Liver (tissue), 3 donors: ENCODE data around the gene NUDT13.

ENCODE experiments used
- EGR1 ChIP-seq, 2 donors: IDR thresholded peaks; 2 replicates each; pipeline ENCODE4 v1.6.1; 2016 to 2018; ENCODE audit warnings: antibody characterized with exemption in 2 of 2, low read depth in 2 of 2
- GABPA ChIP-seq, 2 donors: IDR thresholded peaks in 1 of 2; conservative IDR thresholded peaks in 1 of 2; 2 replicates each; pipeline ENCODE4 v1.6.1; 2016; ENCODE audit warnings: antibody characterized with exemption in 2 of 2, mild to moderate bottlenecking in 1 of 2, moderate library complexity in 1 of 2
- HNF4A ChIP-seq, 2 donors: conservative IDR thresholded peaks; 2 replicates each; pipeline ENCODE4 v1.6.1; 2016; ENCODE audit warnings: antibody characterized with exemption in 2 of 2, mild to moderate bottlenecking in 2 of 2
- JUND ChIP-seq, 2 donors: IDR thresholded peaks; 2 replicates each; pipeline ENCODE4 v1.6.1; 2016; ENCODE audit warnings: antibody characterized with exemption in 2 of 2
- RAD21 ChIP-seq, 2 donors: IDR thresholded peaks; 2 replicates each; pipeline ENCODE4 v1.6.1; 2016; ENCODE audit warnings: antibody characterized with exemption in 2 of 2, mild to moderate bottlenecking in 2 of 2
- RXRA ChIP-seq, 2 donors: IDR thresholded peaks; 2 replicates each; pipeline ENCODE4 v1.6.1; 2017 to 2018; ENCODE audit warnings: antibody characterized with exemption in 2 of 2, mild to moderate bottlenecking in 1 of 2
- SP1 ChIP-seq: IDR thresholded peaks from 2 replicates; pipeline ENCODE4 v1.6.1; 2018; ENCODE audit warnings: antibody characterized with exemption, mild to moderate bottlenecking
- TAF1 ChIP-seq: conservative IDR thresholded peaks from 2 replicates; pipeline ENCODE4 v1.6.1; 2016; ENCODE audit warnings: antibody characterized with exemption, mild to moderate bottlenecking
- YY1 ChIP-seq: IDR thresholded peaks from 2 replicates; pipeline ENCODE4 v1.6.1; 2016; ENCODE audit warnings: antibody characterized with exemption, mild to moderate bottlenecking
- TF ChIP-seq, protein P1 (sequence below): IDR thresholded peaks from 2 replicates; pipeline ENCODE4 v1.6.1; 2016; ENCODE audit warnings: antibody characterized with exemption
- TF ChIP-seq, protein P2 (sequence below): fragments of 150-350 bp; IDR thresholded peaks from 2 replicates; pipeline ENCODE4 v1.5.1; 2017; ENCODE audit warnings: improper control_type of control experiment, low read depth, low read length; ENCODE audit not compliant: missing input control
- TF ChIP-seq, protein P3 (sequence below): IDR thresholded peaks from 2 replicates; pipeline ENCODE4 v1.6.1; 2016; ENCODE audit warnings: antibody characterized with exemption
- TF ChIP-seq, protein P4 (sequence below): IDR thresholded peaks from 2 replicates; pipeline ENCODE4 v1.6.1; 2016; ENCODE audit warnings: antibody characterized with exemption
- TF ChIP-seq, protein P5 (sequence below): IDR thresholded peaks from 2 replicates; pipeline ENCODE4 v1.6.1; 2016; ENCODE audit warnings: antibody characterized with exemption, mild to moderate bottlenecking
- donor health status: healthy.
- donor health status: healthy.

DNA sequence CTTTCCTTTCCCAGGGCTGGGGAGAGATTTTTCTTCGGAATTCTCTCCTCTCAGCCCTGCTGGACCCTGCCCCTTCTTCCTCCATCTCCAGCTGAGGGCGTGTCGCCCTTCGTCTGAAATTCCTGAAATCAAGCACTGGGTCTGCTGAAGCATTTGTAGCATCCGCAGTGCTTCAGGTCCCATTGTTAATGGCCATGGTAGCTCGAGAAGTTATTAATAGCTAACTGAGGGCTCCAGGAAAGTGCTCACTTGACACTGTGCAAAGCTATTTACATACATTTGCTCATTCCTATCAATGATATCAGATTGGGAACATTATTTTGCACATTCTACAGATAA is 58.2 kb downstream of the NUDT13 start:
- TF ChIP-seq JUND (IDR thresholded peaks at IDR 0.05) (no peak), GABPA (IDR thresholded peaks at IDR 0.05 in 1 of 2, conservative IDR thresholded peaks at IDR 0.05 in 1 of 2) (no peak), TAF1 (no peak), YY1 (no peak), HNF4A (conservative IDR thresholded peaks at IDR 0.05) (no peak), EGR1 (IDR thresholded peaks at IDR 0.05; ENCODE audit: low read depth in 2 of 2) (no peak), RXRA (IDR thresholded peaks at IDR 0.05) (no peak), SP1 (no peak), RAD21 (IDR thresholded peaks at IDR 0.05) (no peak)
- TF ChIP-seq, protein P1, sequence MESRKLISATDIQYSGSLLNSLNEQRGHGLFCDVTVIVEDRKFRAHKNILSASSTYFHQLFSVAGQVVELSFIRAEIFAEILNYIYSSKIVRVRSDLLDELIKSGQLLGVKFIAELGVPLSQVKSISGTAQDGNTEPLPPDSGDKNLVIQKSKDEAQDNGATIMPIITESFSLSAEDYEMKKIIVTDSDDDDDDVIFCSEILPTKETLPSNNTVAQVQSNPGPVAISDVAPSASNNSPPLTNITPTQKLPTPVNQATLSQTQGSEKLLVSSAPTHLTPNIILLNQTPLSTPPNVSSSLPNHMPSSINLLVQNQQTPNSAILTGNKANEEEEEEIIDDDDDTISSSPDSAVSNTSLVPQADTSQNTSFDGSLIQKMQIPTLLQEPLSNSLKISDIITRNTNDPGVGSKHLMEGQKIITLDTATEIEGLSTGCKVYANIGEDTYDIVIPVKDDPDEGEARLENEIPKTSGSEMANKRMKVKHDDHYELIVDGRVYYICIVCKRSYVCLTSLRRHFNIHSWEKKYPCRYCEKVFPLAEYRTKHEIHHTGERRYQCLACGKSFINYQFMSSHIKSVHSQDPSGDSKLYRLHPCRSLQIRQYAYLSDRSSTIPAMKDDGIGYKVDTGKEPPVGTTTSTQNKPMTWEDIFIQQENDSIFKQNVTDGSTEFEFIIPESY: no peak
- TF ChIP-seq, protein P2, sequence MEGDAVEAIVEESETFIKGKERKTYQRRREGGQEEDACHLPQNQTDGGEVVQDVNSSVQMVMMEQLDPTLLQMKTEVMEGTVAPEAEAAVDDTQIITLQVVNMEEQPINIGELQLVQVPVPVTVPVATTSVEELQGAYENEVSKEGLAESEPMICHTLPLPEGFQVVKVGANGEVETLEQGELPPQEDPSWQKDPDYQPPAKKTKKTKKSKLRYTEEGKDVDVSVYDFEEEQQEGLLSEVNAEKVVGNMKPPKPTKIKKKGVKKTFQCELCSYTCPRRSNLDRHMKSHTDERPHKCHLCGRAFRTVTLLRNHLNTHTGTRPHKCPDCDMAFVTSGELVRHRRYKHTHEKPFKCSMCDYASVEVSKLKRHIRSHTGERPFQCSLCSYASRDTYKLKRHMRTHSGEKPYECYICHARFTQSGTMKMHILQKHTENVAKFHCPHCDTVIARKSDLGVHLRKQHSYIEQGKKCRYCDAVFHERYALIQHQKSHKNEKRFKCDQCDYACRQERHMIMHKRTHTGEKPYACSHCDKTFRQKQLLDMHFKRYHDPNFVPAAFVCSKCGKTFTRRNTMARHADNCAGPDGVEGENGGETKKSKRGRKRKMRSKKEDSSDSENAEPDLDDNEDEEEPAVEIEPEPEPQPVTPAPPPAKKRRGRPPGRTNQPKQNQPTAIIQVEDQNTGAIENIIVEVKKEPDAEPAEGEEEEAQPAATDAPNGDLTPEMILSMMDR: no peak
- TF ChIP-seq, protein P3, sequence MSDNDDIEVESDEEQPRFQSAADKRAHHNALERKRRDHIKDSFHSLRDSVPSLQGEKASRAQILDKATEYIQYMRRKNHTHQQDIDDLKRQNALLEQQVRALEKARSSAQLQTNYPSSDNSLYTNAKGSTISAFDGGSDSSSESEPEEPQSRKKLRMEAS: no peak
- TF ChIP-seq, protein P4, sequence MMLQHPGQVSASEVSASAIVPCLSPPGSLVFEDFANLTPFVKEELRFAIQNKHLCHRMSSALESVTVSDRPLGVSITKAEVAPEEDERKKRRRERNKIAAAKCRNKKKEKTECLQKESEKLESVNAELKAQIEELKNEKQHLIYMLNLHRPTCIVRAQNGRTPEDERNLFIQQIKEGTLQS: no peak
- TF ChIP-seq, protein P5, sequence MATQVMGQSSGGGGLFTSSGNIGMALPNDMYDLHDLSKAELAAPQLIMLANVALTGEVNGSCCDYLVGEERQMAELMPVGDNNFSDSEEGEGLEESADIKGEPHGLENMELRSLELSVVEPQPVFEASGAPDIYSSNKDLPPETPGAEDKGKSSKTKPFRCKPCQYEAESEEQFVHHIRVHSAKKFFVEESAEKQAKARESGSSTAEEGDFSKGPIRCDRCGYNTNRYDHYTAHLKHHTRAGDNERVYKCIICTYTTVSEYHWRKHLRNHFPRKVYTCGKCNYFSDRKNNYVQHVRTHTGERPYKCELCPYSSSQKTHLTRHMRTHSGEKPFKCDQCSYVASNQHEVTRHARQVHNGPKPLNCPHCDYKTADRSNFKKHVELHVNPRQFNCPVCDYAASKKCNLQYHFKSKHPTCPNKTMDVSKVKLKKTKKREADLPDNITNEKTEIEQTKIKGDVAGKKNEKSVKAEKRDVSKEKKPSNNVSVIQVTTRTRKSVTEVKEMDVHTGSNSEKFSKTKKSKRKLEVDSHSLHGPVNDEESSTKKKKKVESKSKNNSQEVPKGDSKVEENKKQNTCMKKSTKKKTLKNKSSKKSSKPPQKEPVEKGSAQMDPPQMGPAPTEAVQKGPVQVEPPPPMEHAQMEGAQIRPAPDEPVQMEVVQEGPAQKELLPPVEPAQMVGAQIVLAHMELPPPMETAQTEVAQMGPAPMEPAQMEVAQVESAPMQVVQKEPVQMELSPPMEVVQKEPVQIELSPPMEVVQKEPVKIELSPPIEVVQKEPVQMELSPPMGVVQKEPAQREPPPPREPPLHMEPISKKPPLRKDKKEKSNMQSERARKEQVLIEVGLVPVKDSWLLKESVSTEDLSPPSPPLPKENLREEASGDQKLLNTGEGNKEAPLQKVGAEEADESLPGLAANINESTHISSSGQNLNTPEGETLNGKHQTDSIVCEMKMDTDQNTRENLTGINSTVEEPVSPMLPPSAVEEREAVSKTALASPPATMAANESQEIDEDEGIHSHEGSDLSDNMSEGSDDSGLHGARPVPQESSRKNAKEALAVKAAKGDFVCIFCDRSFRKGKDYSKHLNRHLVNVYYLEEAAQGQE: no peak
